Stimulated activated CD4-positive, alpha-beta T cell treated with anti-CD3 and anti-CD28 coated beads, TNF-alpha, amount 100 ng/mL, for 48 hours (primary cell): ENCODE results near the gene MAN1B1.

Experiments
- DNase-seq, 3 donors: peaks; one replicate each; pipeline ENCODE4 v3.0.0-alpha.2; 2020; ENCODE audit warnings: low read depth in 3 of 3

MAN1B1 gene

DNA sequence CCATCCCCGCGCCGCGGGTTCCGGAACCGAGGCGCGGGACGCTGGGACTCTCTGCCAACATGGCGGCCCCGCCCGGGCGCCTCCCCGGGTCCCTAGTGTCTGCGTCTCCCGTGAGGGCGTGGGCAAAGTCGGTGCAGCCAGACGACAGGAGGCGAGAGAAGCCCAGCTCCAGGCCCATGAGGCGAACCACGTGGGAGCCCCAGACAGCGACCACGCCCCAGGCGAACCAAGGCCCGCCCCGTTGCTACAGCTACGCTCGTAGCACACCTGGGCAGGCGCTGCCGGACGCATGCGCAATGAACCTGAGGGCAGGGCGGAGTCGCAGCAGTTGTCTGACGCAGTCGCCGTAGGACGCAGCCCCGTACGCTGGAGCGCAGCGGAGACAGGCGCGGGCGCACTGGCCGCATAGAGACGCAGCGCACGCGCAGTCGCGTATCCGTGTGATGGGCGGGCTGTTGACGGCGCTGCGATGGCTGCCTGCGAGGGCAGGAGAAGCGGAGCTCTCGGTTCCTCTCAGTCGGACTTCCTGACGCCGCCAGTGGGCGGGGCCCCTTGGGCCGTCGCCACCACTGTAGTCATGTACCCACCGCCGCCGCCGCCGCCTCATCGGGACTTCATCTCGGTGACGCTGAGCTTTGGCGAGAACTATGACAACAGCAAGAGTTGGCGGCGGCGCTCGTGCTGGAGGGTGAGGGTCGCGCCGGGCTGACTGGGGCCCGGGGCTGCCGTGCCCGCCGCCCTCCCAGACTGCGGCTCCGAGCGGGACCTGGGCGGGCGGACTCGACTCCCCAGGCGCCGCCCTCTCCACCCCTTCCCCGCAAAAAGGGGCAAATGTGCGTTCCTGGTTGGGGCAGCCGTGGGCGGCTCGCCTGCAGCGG is at the start of gene MAN1B1:
MAN1B1 (plus strand) TSS at position 455 of the 878 bp plus-strand sequence; CDS start at position 470, 15 bp downstream.
- peak; percentile 99 for DNase-seq

DNA sequence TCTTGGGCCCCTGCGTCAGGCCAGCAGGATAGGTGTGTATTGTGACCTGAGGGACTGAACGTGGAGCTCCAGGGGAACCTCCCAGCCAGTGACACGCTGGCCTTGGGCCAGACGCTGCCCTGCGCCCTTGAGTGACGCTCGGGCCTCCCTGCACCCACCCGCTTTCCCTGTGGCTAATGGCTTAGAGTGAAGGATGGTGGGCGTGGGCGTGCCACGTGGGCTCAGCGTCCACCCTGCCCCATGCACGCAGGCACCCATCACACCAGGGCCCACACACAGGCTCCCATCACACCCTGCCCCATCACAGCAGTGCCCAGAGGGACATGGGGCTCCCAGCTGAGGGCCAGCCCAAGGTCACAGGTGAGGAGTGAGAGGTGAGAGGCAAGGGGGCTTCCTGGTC is 49.8 kb upstream of the MAN1B1 start:
- DNase-seq = no peak

DNA sequence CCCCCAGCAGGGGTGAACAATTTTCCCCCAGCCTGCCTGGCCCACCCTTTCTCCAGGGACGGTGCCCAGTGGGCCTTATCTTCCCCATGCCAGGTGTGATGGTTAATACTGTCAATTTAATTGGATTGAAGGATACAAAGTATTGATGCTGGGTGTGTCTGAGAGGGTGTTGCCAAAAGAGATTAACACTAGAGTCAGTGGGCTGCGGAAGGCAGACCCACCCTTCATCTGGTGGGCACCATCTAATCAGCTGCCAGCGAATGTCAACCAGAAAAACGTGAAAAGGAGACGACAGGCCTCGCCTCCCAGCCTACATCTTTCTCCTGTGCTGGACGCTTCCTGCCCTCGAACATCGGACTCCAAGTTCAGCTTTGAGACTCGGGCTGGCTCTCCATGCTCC is 49.3 kb upstream of the MAN1B1 start:
- no peak for DNase-seq

DNA sequence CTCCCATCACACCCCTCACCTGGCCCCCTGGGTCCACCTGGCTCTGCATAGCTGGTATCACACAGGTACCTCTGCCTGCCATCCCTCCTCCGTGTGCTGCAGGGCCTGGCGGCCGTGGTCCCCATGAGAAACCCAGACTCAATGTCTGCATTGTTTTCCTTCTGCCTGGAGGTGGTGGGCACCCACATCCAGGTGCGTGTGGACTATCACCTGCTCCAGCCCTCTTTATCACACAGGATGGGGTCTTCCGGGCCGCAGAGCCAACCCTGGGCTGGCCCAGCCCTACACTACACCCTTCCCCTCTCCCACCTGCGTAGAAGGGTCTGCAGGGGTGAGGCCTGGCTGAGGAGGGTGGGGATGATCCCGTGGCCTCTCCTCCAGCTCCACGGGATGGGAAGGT is 47.9 kb upstream of the MAN1B1 start:
- DNase-seq = no peak

DNA sequence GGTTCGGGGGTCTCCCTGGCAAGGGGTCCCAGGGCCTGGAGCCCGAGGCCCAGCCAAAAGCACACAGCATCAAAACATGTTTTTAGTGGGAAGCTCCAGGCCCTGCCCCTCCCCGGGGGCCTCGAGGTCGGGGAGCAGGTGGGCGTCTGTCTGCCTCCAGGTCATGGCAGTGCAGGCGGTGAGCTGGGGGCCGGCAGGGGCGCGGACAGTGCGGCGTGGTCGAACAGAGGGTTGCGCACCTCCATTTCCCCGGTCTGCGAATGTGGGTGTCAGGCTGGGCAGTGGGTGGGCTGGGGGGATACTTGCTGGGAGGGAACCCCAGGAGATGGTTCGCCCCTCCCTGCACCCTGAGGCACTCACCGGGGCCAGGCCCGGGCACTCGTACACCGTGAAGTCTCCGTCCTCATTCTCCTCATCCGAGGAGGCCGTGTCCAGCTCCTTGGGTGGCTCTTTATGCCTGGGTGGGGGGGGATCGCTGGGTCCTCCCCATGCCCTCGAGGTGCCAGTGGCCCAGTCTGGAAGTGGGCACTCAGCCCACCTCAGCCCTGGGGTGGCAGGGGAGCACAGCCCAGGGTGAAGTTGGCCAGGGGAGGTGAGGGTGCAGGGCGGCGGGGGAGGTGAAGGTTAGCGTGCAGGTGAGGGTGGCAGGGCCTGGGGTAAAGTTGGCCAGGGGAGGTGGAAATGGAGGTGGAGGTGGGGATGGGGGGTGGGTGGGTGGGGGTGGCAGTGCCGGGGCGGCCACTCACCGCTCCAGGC is 47.0 kb upstream of the MAN1B1 start:
- no peak for DNase-seq

DNA sequence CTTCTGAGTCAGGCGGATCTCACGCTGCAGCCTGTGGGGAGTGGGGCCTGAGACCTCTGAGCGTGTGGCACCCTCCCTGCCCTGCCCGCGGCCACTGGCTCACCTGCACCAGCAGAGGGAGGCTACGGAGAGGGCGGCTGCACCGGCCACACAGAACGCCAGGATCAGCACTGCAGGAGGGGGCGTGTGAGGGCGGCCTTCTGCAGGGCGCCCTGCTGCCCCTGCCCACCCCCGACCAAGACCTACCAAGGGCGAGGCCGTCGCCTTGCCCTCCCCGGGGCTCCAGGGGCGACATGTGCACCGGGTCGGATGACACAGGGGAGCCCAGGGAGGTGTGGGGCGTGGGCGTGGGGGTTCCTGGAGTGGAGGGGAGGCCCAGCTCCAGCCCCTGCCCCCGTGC is 46.2 kb upstream of the MAN1B1 start:
- no peak for DNase-seq

DNA sequence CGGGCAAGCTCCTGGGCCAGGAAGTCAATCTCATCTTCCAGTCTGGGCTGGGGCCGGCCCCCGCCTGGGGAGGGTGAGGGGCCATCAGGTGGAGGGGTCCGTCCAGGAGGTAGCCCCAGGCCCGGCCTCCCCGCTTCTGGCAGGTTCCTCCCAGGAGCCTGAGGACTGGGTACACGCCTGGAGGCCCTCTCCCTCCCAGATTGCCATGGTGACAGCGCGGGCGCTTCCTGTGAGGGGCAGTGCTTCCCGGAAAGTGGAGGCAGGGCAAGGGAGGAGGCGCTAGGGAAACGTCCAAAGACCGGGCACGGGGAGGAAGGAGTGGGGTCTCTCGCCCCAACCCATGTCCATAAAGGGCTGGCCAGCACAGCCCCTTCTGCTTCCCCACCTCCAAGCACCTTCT is 45.7 kb upstream of the MAN1B1 start:
- no peak for DNase-seq

DNA sequence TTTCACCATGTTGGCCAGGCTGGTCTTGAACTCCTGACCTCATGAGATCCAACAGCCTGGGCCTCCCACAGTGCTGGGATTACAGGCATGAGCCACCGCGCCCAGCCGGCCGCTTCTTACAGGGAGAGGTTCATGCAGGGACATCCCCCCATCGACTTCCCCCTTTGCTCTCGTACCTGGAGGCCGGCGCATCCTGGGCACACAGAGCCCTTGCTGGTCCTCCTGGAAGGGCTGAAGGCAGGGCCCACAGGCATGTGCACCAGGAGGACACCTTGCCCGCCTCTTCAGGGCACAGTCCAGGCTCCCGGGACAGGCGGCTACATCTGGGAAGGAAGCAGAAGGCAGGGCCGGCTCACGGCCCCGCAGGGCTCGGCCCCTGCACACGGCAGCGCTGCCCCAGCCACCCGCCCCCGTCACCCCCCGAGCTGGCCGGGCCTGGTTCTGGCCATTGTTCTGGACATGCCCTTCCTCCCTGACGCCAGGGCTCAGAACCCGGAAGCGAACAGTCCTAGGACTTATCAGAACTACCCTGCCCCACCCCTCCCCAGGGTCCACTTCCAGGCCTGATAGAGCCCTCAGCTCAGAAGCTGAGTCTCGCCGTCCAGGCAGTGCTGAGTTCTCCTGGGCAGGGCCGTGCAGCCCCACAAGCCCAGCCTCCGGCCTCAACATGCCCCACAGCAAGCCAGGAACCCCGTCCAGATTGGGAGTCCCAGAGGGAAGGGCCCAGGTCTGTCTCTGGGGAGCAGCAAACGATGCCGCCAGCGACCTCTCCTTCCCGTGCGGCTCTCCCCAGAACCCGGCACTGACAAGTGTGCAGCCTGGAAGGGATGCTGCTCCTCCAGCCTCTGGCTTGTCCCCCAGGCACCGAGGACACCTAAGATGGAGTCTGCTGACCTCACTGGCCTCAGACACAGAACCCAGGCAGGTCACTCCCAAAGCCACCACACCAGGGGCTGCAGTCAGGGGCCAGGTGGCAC is 43.7 kb upstream of the MAN1B1 start:
- DNase-seq = no peak

DNA sequence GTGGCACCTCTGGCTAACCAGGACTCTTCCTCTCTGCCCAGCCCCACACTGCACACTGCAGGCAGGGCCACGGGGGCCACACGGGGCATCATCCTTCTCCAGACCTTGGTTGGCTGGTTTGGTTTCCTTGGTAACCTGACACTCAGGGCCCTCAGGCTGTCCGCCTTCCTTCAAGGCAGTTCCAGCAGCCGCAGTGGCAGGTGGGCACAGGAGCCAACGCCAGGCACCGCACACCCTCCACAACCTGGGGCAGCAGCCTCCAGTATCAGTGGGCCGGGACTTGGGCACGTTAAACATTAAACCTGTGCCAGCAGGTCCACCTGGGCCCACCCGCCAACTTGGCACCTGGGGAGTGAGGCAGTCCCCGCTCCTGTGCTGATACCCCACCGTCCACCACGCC is 42.7 kb upstream of the MAN1B1 start:
- no peak for DNase-seq

DNA sequence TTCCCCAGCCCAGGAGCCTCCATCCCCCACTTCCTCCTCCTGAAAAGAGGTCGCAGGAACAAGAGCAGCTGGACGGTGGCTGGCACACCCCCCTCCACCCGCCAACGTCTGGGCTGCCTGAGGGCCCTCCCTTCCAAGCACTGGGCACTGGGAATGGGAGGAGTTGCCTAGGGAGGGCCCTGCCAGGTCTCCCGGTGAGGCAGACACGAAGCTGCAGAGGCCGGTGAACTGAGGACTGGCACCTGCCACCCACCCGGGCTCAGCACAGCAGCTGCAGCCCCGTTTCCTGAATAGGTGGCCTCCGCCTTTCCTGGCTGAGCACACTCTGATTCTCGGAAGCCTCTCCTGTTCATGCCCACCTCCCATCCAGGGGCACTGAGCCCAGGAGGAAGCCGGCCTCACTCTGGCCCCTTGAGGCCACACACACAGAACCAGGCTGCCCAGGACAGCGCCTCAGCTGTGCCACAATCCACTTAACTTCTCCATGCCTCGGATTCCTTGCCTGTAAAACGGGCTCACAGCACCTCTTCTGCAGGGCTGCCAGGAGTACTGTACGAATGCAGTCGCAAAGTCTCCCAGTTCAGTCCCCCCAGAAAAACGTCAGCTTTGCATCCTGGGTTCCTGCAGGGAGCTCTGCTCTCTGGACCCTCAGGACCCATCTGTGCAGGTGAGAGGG is 42.1 kb upstream of the MAN1B1 start:
- no peak for DNase-seq

DNA sequence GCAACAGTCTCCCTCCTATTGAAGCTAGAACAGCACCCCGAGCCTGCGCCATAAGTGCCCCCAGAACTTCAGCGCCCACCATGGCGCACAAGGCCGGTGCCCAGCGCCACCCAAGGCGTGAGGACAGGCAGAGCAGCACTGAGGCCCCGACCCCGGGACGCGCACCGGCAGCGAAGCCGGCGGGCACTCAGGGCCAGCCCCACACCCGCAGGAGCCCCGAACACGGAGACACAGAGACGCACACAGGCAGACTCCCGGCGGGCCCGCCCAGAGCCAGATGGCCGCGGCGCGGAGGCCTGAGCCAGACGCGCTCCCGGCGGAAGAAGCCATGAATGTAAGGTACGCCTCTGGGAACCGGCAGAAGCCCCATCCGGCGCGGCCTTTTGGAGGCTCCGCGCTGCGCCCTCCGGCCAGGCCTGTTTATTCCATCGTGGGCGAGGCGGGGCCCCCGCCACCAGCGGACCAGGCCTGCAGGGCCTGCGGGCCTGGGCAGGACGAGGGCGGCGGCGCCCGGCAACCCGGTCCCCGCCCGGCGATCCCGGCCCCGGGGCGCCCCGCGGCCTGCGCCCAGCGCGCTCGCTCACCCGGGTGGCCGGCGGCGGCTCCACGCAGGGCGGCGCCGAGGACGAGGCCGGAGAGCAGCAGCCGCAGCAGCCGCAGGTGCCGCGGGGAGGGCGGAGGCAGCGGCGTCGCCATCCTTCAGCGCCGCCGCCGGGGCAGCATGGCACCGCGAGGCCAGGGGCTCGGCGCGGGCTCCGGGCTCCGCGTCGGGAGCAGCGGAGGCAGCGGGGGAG is 41.3 kb upstream of the MAN1B1 start:
- DNase-seq = no peak

DNA sequence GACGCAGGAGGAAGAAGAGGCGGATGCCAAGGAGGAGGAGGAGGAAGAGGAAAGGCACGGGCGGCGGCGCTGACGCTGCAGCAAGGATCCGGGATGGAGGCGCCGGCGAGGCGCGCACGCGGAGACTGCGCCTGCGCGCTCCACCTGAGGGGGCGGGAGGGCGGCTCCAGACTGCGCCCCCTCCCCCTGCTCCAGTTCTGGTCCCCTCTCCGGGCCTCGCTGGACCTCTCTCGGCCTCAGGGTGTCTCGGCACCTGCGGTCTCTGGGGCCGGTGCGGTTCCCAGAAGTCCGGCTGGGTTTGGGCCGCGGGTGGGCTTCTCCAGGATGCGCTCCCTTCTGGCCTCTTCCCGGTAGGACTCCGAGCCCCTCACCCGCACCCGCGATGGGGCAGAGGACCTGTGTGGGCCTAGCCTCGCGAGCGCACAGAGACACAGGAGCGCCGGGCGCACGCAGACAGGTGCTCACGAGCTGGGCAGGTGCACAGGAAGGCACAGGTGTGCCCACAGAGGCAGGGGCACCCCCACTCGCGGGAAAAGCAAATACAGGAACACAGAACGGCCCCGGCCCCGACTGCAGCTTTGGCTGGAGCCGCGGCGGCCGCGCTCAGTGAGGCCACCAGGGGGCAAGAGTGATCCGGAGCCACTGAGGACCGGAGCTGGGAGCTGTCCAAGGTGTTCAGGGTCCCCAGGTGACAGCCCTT is 40.5 kb upstream of the MAN1B1 start, which contains the start of gene NPDC1:
NPDC1 (minus strand) TSS at position 90 of the 700 bp plus-strand sequence. CDS start 188 bp downstream, outside the sequence.
- peak; percentile 62 to 79 (median 75) for DNase-seq

DNA sequence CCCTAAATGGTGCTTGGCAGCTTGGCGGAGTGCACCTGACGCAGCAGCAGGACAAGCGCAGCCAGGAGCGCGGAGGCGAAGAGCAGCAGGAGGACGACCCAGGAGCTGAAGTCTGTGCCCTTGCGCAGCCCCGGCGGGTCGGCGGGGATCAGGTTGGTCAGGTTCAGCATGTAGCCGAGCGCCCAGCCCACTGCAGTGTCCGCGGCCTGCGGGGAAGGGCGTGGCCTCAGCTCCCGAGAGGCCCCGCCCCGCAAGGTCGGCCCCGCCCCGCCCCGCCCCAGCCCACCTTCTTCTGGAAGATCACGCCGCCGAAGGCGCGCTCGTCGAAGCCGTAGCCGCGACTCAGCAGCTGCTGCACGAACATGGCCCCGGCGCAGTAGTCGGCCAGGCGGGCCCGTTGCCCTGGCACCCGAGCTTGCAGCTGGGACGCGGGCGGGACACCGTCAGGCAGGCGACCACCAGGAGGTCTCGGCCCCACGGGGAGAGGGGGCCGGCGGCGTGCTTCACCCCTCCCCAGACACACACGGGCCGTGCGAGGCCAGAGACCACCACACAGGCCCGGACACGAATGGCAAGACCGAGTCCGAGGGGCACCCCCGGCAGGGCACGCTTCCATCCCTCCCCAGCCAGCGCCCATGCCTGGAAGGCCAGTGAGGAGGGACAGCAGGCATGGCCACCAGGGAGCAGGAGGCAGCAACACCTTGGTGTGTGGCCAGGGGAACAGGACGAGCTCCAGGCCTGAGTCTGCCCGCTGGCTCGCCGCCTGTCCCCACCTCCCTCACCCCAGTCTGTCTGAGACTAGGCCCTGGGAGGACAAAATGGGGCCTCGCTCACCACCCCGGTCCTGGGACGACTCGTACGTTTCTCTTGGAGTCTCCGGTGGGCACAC is 37.9 kb upstream of the MAN1B1 start:
- no peak for DNase-seq

DNA sequence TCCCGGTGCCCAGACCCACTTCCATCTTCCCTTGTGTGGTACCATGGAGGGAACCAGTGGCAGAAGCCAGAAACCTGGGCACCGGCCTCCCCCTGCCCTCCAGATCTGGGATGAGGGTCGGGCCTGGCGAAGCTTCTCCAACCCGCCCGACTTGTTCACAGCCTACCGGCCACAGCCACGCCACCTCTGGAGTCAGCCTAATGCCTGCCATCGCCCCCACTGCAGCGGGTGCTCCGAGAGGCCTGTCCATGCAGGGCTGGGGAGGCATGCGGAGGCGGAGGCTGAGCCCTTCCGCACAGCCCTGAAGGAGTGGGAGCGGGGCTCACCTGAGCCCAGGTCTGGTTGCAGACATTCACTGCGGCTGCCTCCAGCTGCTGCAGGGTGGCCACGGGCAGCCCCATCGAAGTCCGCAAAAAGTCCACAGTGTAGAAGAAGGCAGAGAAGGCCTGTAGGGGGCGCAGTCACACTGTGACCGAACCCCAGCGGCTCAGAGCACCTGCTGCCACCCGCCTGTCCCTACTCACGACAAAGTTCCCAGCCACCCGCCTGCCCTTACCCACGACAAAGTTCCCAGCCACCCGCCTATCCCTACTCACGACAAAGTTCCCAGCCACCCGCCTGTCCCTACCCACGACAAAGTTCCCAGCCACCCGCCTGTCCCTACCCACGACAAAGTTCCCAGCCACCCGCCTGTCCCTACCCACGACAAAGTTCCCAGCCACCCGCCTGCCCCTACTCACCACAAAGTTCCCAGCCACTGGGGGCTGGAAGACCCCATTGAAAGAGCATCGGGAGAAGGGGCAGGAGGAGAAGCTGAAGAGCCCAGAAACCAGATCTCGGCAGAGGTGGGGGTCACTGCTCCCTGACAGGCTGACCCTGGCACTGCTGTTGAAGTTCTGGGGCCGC is 37.0 kb upstream of the MAN1B1 start:
- no peak for DNase-seq

DNA sequence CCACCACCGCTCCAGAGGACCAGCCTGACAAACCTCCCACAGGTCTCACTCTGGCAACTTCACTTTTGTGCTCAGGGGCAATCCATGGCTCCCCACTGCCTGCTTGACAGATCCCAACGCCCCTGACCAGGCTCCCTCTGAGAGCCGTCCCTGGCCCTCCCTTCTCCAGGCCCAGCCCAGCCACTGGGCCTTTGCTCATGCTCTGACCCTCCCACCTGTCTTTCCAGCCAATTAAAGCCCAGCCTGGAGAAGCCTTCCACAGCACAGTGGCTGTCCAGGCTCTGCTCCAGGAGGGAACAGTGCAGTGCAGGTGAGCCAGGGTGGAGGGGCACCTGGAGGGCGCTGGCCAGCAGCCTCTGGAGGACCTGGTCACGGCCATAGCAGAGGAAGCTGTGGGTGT is 36.2 kb upstream of the MAN1B1 start:
- DNase-seq = no peak

DNA sequence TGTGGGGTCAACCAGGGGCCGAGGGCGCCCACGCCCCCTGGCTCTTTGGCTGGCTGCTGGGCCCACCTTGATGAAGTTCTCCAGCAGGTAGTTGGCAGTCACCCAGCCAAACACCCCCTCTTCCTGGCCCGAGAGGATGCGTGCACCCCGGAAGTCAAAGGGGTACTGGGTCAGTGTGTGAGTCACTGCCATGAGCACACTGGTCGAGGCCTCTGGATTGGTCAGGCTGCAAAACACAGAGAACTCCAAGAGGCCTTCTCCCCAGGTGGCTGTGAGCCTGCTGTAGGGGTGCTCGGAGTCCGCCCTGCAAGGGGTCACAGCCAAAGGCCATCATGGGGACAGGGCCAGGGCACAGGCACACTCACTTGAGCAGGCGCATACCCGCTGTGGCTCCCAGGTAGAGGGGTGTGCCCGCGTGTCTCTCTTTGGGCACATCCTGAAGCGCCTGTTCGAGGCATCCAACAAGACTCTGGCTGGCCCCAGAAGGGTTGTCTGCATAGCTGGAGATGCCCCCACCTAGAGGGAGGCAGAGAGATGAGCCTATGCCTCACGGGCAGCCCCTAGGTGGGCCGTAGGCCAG is 35.5 kb upstream of the MAN1B1 start:
- DNase-seq = no peak

DNA sequence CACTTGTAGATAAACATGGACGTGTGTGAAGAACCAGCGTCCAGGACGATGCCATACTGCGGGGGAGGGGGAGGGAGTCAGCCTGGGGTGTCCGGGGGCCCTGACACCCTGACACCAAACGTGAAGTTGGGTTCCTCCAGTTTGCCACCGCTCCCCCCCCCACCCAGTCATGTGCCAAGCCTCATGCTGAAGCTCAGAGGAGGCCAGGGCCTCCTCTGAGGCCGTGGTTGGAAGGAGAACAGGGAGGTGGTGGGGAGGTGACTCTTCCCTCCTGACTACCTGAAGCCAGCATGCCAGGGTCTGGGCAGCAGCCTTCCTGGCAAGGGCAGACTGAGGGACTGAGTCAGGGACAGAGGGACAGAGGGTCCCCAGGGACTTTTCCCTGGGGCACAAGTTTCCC is 34.5 kb upstream of the MAN1B1 start:
- DNase-seq = no peak
